Measurements from ENCODE around the gene EGLN1.

- TF ChIP-seq CTCF (IDR thresholded peaks at IDR 0.05) (no peak), POLR2A (IDR thresholded peaks at IDR 0.05) (no peak)
Observed at GRCh38 chr1:231382426-231382825, 39.7 kb downstream of the EGLN1 start.
